NCI-H748 (cell line): ENCODE data around the gene HOXA10.

Experiments used
- DNase-seq: peaks from one replicate; lab custom pipeline; 2025; ENCODE audit not compliant: unreplicated experiment; lab: John Stamatoyannopoulos, UW

The HOXA10 gene

DNA sequence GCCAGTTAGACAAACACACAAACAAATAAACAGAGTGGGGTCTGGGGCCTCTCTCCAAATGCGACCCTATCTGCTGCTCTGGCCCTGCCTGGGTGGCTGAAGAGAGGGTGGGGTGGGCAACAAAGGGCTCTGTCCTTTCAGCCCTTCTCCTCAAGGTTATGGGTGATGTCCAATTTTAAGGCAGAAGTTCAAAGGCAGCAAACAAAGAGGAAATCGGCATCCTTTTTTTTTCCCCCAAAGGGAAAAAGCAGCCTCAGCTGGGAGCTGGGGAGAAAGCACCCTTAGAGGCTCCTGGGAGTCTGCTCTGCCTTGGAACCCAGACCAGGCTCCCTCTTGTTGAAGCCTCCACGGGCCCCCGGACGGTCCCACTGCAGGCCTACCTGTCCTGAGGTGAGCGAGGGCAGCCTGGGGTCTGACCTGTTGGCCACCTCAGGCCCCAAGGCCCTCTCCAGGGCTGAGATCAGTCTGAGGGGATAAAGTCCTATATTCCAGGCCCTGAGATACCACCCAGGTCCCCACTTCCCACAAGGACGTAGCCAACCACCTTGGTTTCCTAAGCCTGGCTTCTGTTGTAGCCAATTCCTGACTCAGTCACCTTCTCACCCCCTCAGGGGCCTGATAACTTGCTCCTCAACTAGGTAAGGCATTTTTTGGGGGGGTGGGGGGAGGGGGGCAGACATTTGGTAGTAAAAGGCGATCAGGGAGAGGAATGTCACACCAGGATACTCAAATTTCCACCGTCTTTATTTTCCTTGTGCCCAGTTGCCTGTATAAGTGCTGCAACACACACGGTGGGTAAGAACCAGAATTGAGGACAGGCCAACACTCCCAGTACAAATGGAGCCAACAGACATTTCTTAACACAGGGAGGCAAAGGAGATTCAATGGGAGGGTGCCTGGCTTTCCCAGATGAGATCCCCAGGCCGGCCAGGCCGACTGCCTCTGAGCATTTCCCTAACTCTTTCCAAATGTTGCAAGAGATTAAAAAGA, 6.6 kb upstream of the HOXA10 start:
- DNase-seq = no peak

DNA sequence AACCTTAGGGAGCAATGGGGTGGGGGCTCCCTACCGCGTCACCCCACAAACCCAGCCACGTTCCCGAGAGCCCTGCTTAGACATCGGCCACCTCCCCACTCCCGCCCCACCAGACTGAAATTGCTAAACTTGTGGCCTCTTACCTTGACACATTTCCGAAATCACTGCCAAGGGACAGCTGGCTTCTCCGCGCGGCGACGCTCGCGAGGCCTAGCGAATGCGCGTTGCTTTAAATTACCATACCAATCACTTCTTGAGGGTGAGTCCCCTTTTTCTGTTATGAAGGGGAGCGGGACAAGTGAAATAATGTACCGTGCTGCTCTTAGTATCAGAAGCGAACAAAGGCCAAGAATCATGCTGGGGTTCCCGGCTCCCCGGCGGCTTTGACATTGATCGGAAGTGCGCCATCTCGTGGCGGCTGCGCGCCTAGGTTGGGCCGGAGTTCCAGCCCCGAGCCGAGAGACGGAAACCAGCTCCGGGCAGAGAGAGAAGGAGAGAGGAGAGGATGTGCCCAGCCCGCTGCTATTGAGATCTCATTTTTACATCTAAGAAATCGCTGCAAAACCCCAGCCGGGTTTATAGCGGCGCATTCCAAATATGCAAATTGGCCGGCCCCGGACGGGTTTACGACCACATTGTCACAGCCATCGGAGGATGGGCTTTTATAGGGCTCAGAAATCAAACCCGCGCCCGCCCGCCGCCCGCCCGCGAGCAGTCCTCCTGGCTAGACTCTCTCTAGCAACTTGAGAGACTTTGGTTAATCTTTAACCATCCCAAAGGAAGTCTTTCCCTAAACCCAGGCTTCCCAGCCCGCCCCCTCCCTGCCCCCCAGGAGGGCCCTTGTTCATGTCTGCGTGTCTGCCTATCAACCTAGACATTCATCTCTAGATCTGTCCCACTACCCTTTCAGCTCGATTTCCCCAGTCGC, 5.6 kb upstream of the HOXA10 start:
- no peak for DNase-seq

DNA sequence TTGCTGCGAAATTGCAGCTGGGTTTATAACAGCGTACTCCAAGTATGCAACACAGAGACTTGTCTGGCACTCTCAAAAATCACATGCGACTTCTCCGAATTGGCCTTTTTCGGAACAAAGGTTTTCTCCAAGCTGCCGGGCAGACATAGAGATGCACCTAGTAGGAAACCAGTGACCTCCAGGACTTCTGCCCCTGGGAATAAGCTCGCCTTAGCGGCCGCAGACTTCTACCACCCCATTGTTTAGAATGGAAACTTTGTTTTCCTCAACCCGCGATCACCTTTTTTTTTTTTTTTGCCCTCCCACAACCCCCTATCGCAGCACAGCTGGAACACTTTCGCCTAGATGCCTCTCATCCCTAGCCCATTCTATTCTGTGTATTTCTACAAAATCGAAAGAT, 4.9 kb upstream of the HOXA10 start:
- no peak for DNase-seq

DNA sequence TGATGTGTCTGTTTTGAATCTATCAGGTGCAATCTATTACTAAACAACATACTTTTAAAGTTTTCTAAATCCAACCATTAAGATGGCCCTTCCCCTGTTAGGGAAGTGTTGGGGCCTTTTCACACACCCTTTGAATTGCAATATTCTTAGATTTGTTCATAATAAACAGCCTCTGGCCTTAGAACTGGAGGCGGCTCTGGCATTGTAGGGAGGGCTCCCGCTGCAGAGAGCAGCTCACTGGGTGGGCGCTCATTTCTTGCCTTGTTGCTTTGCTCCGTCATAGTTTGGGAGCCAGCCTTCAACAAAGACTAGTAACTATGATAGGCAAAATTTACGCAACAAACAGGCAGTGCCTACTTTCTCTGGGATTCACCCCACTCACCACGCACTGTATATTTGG, 4.2 kb upstream of the HOXA10 start:
- no peak for DNase-seq

DNA sequence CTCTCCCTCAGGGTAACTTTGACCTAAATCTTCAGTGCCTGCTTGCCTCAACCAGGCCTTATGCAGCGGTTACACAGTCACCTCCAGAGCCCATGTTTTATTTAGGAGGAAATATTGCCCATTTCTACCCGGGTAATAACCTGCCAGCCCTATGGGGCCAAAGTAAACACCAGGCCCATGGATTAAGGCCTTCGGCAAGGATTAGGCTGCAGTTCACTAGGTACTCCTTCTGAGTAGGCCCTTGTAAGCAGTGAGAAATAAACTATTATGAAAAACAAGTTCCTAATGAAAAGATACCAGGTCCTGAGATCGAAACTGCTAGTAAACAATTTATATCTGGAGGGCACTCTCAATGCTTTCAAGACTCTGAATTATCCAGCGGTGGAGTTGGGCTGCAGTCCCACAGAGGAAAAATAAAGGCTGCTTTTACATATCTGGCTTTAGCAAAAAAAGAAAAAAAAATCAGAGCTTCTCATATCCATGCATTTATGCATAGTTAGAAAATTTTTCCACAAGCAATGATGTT, 3.7 kb upstream of the HOXA10 start:
- no peak for DNase-seq

DNA sequence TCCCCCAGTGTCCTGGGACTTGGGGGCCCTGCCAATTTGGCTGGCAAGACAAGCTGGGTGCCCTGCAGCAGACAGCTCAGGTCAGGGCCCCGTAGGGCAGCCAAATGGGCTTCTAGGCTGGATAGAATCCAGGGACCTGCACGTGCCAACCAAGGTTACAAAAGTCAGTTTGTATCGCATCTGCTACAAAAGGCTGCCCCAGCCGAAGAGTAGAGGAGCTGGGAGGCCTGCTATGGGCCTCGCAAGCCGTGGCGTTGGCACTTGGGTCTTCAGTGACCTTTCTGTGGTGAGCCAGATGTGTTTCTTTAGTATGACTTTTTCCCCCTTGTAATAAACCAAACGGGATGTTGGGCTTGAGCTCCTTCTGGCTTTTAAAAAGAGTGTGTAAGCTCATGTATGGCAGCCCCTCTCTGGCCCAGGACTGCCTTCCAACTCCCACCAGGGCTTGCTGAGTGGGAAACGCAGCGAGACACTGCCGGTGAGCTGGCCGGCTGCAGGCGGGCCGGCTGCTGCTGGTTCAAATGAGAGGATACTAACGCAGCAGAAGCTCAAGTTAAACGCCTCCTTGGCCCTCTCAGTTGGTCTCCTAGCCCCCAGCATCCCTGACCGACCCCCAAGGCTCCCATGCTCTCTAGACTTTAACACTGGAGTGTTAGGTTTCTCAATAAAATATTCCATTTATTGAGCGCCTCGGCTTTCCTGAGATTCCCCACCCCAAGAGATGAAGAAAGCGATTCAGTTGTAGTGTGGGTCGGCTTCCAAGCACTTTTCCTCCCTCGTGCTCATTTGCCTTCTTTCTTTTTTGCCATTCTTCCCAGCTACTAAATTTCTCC, 3.1 kb upstream of the HOXA10 start:
- no peak for DNase-seq

DNA sequence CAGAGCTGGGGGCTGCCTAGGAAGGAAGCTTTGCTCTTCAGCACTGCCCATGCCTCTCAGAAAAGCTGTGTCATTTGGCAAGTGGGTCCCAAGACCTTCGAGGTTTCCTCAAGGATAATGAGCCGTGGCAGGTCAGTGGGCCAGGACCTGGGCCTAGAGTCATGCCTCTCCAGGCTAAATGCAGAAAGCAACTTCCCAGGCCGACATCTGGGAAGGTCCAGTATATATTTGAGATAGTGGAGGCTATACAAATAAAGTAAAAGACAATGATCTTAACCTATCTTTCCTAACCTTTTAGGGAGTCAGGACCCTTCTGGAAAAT, 2.4 kb upstream of the HOXA10 start:
- DNase-seq = no peak

DNA sequence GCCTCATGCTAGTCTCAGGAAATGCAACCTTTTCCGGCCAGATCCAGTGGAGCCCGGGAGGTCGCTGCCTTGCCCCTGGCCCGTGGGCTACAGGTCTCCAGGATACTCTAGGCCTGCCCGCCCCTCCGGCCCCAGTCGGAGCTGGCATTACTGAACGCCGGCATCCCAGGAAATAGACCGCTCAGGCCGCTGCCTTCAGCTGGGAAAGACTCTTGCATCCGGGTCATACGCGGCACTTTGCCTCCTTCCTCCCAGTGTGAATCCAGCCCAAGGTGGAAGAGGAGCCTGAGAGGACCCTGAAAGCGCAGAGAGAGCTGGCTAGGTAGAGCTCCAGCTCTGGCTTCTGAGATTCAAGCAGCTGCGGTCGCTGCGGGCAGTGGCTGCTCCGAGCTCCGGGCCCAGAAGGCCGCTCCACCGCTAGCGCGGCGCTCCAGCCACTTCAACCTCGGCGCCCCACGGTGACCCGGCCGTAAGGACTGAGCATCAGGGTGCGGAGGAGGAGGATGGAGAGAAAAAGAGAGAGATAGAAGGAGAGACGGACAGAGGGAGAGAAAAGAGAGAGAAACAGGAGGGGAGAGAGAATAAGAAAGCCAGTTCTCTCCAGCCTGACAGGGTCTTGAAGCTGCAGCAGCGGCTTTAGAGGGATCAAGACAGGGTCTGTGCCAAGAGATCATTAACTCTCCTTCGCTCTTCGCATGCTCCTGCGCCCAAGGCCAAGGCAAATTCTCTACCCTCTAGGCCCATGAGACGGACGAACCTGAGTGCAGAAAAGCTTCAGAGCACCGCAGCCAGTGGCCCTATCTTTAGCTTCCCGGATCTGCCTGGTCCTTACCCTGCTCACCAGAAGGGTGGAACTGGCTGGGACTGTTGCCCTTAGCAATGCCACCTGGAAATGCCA, 1.8 kb upstream of the HOXA10 start:
- peak; percentile 5 for DNase-seq

DNA sequence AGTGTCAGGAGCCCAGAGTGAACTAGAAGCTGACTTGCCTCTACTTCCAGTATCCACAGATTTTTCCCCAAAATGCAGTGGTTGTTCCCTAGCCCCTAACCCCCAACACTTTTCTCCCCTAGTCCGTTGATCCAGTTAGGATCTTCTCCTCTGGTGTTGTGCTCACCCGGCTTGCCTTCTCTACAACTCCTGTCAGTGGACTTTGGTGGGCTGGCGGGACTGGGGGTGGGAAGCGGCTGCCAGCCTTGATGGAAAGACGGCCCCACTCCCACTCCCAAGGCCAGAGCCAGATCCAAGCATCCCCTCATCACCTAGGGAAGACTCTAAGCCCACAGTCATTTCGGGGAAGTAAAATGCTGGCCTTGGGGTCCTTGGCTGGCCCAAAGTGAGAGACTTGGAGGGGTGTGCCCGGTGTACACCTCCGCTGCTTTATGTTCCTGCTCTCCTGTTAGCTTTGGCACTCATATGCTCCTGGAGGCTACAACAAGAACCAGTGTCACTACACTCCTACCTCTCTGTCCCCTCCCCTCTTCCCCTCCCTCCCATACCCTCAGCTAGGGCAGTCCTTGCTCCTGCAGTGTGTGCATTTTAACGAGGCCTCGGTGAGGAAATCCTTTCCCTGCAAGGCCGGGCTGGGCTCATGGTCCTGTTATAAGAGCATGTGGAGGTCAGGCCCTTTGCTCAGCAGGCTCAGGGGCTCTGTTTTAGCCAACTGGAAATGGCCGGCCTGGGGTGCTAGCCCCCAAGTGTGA, 930 bp upstream of the HOXA10 start:
- no peak for DNase-seq

DNA sequence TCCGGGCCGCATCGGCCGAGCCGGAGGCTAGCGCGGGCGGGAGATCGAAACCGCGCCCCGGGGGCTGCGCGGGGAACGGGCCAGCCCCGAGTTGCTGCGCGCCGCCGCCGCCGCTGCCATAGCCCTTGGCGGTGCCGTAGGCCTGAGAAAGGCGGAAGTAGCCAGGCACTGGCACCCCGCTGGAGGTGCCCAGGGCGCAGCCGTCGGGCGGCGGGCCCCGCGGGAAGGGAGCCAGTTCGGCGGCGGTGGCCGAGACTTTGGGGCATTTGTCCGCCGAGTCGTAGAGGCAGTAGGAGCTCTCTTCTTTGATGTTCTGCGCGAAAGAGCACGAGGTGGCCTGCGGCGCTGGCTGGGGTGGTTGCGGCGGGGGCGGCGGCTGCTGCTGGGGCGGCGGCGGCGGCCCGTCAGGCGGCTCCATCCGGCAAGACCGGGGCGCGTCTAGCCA, 587 bp downstream of the HOXA10 start:
- DNase-seq = peak; percentile 76

DNA sequence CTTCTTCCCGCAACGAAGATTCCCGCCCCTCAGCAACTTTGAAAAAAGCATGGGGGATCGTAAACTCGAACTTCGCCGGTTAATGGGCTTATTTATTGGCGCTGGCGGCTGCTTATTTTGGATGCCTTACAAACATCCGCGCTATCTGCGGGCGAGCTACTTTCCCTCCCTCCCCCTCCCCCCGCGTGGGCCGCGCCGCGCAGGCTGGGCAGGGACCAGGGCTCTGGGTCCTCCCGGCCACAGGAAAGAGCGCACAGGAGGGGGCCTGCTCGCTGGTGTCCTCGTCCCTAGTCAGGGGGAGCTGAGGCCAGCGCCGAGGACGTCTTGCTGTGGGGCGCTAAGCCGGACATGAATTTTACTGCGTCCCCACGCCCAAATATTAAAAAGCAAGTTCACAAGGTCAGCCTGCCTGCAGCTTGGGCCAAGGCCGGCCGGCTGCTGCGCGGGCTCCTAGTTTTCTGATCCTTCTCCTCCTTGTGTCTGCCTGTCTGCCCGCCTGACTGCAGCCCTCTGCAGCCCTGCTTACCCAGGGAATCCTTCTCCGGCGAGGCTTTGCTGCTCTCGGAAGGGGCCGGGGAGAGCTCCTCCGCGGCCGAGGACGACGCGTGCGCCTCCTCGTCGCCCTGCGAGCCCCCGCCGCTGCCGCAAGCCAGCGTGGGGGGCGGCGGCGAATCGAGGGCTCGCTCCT, 1.2 kb downstream of the HOXA10 start:
- peak; percentile 78 for DNase-seq

DNA sequence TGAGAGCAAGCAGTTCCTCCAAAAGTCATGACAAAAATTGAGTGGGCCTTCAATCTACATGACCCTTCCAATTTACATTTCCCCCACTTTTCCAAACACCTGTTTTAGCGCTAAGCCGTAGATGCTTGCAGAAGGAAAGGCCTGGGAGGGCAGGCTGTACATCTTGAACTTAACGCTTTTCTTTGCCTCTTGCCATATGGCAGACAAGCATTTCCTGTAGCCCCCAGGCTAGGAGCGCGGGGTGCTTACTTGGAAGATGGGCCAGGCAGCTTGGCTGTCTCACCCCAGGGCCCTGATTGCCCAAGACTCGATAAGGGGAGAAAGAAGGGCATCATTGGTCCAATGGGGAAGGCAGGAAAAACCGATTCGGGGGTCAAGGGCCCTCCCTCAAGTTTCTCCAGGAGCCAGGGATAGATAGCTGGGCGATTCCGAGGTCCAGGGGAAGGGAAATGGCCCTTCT, 1.8 kb downstream of the HOXA10 start:
- peak; percentile 37 for DNase-seq

DNA sequence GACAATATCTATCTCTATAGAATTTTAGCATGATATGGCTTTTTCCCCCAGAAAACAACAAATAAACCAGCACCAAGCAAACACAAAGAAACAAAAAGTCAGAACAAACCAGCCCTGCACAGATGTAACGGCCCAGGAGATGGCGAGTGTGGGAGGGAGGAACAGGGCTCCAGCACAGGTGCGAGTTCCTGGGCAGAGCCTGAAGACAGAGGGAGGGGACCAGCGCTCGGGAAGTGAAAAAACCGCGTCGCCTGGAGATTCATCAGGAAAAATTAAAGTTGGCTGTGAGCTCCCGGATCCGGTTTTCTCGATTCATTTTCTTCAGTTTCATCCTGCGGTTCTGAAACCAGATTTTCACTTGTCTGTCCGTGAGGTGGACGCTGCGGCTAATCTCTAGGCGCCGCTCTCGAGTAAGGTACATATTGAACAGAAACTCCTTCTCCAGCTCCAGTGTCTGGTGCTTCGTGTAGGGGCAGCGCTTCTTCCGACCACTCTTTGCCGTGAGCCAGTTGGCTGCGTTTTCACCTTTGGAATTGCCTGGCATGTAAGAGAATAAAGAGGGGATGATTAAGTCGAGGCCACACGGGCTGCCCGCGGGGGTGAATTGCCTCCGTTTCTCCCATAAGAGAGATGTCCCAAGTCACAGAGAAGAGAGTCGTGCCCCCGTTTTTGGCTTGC, 2.3 kb downstream of the HOXA10 start:
- DNase-seq = peak; percentile 46

DNA sequence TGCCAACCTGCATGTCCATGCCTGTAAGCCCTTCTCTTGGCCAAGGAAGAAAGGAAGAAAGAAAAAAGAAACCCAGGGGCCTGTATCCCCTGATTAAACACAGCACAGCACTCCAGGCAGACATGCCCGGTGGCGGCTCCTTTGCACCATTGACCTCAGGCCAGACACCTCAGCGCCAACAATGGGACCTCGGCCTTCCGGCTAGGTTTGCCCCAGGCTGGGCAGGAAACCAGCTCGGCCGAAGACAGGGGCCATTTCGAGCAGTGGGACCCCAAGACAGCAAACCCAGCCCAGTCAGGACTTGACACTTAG, 2.8 kb downstream of the HOXA10 start:
- peak; percentile 20 for DNase-seq

DNA sequence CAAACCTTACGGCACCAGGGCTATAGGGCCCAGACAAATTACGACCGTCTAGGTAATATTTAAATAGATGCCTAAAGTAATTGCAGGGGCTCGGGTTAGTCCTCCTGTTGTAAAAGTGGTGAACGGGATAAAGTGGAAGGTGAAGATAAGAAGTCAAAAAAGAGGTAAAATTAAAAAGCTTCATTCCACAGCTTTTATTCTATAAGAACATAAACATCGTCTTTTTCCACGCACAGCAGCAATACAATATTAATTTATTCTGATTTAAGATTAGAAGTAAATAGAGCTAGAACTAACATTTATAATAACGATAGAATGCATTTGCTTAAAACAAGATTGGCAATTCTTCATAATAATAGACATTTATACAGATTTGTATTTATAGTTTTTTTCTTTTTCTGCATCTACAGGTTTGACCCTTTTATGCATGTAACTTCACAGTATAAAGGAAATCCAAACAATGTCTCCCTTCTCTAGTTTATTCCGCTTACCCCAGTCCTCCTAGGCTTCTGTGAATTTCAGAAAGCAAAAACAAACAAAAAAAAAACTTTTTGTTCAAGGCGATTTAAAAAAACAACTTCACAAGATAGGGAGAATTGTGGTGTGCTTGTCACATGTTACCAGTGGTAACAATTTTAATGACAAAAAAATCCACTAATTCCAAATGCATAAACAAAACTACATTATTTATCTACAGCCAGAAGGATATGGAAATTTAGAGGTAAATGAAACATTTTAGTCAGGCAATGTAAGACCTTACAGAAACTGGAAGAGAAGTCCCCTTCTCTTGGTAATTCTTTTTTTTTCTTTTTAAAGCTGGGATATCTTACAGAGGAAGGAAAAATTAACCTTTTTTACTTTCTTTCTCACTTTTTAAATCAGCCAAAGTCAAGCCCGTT, 3.4 kb downstream of the HOXA10 start:
- no peak for DNase-seq

DNA sequence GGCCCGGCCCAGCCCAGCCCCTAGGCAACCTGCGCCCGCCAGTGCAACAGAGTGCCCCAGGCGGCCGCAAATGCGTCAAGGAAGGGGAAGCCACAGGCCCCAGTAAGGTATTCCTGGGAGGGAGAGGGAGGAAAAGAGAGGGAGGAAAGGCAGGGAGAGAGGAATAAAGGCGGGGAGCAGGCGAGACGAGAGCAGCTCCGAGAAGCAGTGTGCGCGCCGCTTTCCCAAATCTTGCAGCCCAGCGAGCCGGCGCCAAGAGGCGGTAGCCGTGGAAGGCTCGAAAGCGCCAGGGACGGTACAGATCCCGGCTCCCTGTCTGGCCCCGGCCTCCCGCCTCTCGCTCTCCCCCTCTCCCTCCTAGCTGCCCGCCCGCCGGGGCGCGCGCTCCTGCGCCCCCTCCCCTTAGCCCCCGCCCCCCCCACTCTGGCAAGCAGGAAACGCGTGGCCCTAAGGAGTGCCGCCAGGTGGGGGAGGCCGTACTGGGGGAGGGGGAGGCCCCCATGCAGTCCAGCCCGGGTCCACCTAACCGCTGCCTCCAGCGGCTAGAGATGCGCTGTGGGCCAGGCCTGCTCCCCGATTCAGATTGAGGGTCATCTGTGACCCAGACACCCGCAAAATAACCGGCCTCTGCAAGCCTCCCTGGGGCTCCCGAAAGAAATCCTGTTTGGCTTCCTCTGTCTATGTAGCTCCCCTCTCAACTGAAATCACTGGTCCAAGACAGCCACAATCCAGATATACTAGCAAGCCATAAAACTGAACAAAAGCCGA, 4.3 kb downstream of the HOXA10 start:
- DNase-seq = peak; percentile 79
